Heart left ventricle (tissue), 13 donors: ENCODE results near the gene HELB.

Experiments
- POLR2A ChIP-seq, 2 donors: fragments of 450-650 bp; IDR thresholded peaks; one replicate each; pipeline ENCODE4 v1.6.1; 2017; ENCODE audit warnings: antibody characterized with exemption in 2 of 2, mild to moderate bottlenecking in 2 of 2, moderate library complexity in 2 of 2
- TF ChIP-seq, protein P1 (sequence below), 12 donors: fragments of 200-600 bp; sonication (generic) in 4 of 12; IDR thresholded peaks; one replicate each; pipeline versions ENCODE4 v1.5.0 to v1.8.0; 2018 to 2022; ENCODE audit warnings: antibody characterized with exemption in 12 of 12, mild to moderate bottlenecking in 5 of 12
- donor health status: ischemic (EF 13 %, LVEDD 7.1; RV severe dilation, severe dysfunction).
- donor health status: DM: no; HTN: yes; CAD: no.
- donor health status: DM: no; HTN: no; CAD: no.
- donor health status: ischemic (EF 25% LVEDD 6.9; RV normal size, moderate dysfunction).
- donor health status: ischemic (EF 25% LVEDD 5.7; RV mildly dilated, moderate dysfunction).
- donor health status: ischemic (EF 35%, LVEDD 5.7; RV mildly dilated, moderate dysfunction).
- donor health status: nonischemic (EF 11% LVEDD 7.7; RV severe dilation, severe dysfunction).
- donor health status: DM: yes; HTN: yes; CAD: no.
- donor health status: PGD.
- donor health status: ischemic (EF 29% LVEDD 5.4; RV normal size, mild dysfunction).
- donor health status: nonischemic (EF 23%, LVEDD 6.1; RV moderate dilation, normal function).

DNA sequence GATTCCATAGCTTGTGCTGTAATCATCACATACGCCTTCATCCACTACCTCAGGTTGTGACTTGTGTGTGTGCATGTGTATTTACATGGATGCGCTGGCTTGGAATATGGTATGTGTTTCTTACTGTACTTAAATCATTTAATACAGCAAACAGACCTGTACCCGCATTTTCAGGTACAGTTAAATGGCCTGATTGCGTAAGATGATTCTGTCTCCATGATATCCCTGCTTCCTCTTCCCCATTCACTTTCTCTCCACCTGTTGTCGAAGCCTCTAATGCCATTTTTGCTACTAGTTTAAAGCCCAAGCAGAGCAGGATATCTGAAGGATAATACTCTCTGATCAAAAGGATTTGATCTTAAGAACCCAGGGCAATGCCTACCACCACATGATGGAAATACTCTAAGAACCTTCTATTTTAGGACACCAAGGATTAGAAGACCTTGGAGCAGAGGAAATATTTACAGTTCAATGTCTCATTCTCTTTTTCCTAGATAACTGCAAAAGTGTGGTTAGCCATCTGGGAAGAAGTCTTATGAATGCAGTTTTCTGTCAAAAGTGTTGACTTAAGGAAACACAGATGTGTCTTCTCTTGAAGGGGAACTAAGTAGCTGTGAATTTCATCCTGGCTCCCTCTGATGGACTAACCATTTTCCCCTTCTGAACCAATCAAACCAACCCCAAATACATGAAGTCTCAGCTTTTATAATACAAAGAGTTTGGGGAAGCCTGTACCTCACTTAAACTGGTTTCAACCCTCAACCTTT lies 78.7 kb downstream of the HELB start:
- TF ChIP-seq, protein P1, sequence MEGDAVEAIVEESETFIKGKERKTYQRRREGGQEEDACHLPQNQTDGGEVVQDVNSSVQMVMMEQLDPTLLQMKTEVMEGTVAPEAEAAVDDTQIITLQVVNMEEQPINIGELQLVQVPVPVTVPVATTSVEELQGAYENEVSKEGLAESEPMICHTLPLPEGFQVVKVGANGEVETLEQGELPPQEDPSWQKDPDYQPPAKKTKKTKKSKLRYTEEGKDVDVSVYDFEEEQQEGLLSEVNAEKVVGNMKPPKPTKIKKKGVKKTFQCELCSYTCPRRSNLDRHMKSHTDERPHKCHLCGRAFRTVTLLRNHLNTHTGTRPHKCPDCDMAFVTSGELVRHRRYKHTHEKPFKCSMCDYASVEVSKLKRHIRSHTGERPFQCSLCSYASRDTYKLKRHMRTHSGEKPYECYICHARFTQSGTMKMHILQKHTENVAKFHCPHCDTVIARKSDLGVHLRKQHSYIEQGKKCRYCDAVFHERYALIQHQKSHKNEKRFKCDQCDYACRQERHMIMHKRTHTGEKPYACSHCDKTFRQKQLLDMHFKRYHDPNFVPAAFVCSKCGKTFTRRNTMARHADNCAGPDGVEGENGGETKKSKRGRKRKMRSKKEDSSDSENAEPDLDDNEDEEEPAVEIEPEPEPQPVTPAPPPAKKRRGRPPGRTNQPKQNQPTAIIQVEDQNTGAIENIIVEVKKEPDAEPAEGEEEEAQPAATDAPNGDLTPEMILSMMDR (IDR thresholded peaks at IDR 0.05) = no peak
- TF ChIP-seq POLR2A (IDR thresholded peaks at IDR 0.05) = no peak
